DOHH2 (cell line): ENCODE data around the gene C1QA.

Experiments
- EZH2phosphoT487 ChIP-seq: fragments of 200-600 bp; sonication (generic); IDR thresholded peaks from 2 replicates; pipeline ENCODE4 v1.6.1; 2017; ENCODE audit warnings: borderline replicate concordance, mild to moderate bottlenecking, antibody characterized with exemption, low read length, moderate library complexity, mixed read lengths
- TF ChIP-seq, protein P1 (sequence below): fragments of 200-600 bp; sonication (generic); IDR thresholded peaks from one replicate; pipeline ENCODE4 v1.5.1; 2014; ENCODE audit warnings: antibody characterized with exemption, mild to moderate bottlenecking, low read depth, low read length; ENCODE audit not compliant: poor library complexity, severe bottlenecking

DNA sequence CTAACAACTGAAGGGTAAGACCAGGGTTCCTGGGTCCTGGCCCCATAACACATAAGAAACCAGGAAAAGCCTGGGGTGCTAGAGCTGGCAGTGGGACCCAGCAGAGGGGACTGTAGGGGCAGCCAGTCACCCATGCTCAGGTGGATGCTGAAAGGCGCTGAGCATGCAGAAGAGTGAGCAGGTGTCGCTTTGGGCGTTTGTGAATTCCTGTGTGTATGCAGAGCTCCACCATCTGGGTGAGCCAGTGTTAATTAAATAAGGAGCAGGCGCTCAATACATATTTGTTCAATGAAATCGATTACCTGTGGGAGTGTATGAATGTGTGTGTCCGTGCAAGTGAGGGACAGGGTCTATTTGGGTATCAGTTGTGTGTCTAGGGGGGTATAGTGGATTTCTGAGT lies 499 bp downstream of the C1QA start:
- TF ChIP-seq, protein P1, sequence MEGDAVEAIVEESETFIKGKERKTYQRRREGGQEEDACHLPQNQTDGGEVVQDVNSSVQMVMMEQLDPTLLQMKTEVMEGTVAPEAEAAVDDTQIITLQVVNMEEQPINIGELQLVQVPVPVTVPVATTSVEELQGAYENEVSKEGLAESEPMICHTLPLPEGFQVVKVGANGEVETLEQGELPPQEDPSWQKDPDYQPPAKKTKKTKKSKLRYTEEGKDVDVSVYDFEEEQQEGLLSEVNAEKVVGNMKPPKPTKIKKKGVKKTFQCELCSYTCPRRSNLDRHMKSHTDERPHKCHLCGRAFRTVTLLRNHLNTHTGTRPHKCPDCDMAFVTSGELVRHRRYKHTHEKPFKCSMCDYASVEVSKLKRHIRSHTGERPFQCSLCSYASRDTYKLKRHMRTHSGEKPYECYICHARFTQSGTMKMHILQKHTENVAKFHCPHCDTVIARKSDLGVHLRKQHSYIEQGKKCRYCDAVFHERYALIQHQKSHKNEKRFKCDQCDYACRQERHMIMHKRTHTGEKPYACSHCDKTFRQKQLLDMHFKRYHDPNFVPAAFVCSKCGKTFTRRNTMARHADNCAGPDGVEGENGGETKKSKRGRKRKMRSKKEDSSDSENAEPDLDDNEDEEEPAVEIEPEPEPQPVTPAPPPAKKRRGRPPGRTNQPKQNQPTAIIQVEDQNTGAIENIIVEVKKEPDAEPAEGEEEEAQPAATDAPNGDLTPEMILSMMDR: no peak
- TF ChIP-seq EZH2phosphoT487: no peak
